ENCODE measurements around the gene MMP12.
"Not testable (repeated sequence)": the region's sequence is repeated elsewhere in the genome, so short reads cannot be mapped to it uniquely, and the experiment has no call there.

The MMP12 gene

DNA sequence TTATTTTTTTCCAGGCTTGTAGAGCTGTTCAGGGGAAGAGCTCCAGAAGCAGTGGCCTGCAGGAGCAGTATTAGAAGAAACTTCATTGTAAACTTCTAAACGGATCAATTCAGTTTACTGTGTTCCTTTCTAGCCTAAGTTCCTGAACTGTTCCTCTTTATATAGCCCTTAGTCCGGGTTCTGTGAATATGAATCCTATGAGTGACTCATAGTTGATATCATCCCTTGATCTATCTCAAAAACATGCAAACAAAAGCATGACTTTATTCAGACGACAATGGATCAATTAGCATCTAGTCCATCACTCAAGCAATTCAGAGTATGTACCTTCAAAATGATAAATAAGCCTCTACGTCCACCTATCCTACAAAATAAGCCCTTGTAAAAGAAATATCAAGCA is at the start of gene MMP12:
MMP12 (minus strand) TSS at position 131 of the 400 bp plus-strand sequence; CDS start at position 86, 45 bp downstream.
- no peak for DNase-seq (ENCODE audit: low spot score)

- DNase-seq (ENCODE audit: low spot score): no peak
Measured at GRCh38 chr11:102921587-102922220, 46.9 kb upstream of the MMP12 start.

DNA sequence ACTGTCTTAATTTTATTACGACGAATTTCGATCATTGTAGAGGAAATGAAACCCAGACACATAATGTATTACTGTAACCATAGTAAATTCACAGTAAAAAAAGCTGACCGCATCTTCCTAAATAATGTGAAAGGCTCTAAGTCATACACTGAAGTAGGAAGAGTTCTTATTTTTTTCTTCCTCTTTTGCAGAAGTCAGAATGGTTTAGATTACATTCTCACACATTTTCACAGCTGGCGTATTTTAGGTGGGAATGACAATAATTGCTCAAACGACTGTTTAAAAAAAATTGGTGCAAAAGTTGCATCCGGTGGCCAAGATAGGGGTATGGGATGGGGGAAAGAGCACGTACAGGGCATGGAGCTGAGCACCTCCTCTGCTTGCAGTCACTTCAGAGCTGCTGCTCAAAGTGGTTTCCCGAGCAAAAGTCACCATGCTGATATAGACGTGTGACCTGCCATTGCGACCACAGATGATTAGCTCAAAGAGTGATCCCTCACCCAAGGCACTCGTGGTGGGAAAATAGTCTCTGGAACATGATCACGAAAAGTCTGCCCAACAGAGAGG is 45.4 kb upstream of the MMP12 start:
- DNase-seq (ENCODE audit: low spot score): no peak

DNA sequence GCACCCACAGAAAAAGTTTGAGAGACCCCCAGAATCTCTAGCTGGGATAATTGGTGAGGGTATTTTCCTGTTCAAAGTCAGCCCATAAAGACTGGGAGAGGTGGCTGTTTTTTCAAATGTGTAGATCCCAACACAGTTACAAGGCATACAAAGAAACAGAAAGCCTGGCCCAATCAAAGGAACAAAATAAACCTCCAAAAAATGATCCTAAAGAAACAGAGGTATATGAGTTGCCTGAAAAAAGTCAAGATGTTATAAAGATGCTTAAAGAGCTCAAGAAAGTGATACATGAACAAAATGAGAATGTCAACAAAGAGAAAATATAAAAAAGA is 40.2 kb upstream of the MMP12 start:
- DNase-seq (ENCODE audit: low spot score): no peak

GRCh38 chr11:102914238-102915043 is 39.7 kb upstream of the MMP12 start:
- peak; percentile 50 for DNase-seq (ENCODE audit: low spot score)

DNA sequence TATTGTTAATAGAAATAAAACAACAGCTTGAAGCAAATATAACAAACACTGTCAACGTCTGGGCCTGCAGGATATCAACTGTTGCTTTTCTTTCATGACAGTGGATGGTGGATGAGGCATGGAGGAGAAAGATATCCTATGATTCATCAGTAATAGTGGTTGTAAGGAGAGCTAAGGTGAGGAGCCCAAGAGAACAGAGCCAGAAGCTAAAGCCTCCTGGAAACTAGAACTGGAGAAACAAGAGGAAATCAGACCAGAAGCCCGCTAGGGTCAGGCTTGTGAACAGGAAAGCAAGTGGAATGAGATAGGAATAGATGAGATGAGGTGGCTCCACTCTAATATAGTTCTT is 37.7 kb upstream of the MMP12 start:
- no peak for DNase-seq (ENCODE audit: low spot score)

- DNase-seq (ENCODE audit: low spot score): no peak
Measured at GRCh38 chr11:102911758-102912481, 37.1 kb upstream of the MMP12 start.

DNA sequence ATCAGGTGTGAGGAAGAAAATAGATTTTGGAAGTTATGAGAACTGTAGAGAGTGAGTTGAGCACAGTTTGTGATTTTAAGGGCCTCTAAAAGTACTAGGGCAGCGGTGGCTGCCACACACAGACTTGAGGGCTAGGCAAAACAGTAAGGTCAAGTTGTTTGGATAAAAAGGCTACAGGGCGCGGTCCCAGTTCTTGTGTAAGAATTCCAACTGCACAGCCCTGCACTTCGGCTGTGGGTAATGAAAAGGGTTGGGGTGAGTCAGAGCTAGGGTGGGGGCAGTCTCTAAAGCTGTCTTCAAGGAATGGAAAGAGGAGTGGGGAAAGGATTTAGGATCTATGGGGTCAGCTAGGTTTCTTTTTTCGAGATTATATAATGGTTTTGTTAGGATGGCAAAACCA is 31.1 kb upstream of the MMP12 start:
- DNase-seq (ENCODE audit: low spot score): not testable (repeated sequence)

- DNase-seq (ENCODE audit: low spot score): not testable (repeated sequence)
Measured at GRCh38 chr11:102903895-102904294, 29.1 kb upstream of the MMP12 start.

- no peak for DNase-seq (ENCODE audit: low spot score)
Measured at GRCh38 chr11:102900346-102900745, 25.6 kb upstream of the MMP12 start.

DNA sequence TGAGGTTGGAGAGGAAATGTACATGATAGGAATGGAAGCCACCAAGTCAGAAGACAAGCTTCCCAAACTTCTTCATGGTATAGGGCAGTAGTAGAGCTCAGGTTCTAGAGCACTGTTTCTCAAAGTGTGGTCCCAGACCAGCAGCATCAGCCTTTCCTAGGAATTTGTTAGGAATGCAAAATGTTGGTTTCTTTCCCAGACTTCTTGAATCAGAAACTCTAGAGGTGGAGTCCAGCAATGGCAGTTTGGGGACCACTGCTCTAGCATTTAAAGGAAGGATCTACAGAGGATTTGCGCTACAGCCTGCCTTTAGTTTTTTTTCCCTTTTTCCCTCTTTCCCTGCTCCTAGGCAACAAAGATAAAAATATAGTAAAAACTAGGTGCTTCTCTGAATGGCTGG is 17.0 kb upstream of the MMP12 start:
- DNase-seq (ENCODE audit: low spot score): no peak

GRCh38 chr11:102886999-102887398 is 12.2 kb upstream of the MMP12 start:
- DNase-seq (ENCODE audit: low spot score): no peak

GRCh38 chr11:102883141-102883540 is 8.4 kb upstream of the MMP12 start:
- DNase-seq (ENCODE audit: low spot score): no peak

DNA sequence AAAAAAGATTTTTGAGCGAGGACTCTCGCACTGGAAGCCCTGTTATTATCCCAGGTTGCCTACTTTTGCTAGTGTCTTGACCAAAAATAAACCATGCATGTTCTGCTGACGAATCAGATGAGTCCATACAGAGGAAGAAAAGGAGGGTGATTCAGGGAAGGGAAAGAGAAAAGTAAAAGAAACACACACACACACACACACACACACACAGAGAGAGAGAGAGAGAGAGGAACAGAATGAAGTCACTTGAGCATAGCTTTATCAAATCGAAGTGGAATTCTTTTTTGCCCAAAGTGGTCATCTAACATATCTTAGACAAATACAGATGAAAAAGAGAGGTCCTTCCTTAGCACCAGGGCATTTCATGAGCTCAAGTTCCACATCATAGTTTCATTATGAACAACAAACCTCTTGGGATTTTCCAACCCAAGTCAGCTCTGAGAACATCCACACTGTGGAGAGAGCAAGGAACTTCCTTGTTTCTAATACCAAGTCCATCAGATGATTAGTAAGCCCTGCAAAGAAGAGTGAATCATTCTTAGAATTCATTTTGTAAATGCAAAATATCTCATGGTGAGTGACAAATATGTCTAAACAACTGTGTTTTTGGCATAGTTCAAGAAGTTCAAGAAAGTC is 7.7 kb upstream of the MMP12 start:
- DNase-seq (ENCODE audit: low spot score): peak; percentile 18

- DNase-seq (ENCODE audit: low spot score): no peak
Measured at GRCh38 chr11:102879801-102880200, 5.0 kb upstream of the MMP12 start.

DNA sequence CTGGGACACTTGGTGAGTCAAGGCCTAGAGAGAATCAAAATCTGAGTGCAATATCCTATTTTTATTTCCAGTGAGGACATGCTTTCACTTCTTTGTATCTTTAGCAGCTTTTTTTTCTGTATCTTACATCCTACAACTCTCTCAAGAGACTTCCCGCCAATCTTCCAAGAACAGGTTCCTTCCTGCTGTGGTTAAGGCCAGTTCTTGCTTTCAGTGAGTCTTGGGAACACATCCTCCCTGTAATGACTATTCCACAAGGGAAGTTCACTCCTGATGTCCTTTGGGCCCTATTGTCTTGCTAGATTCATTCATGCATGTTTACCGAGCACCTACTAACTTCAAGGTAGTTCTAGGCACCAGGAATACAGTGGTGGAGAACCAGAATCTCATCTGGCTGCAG is 3.8 kb upstream of the MMP12 start:
- no peak for DNase-seq (ENCODE audit: low spot score)

GRCh38 chr11:102869354-102869964 is 5.3 kb downstream of the MMP12 start:
- DNase-seq (ENCODE audit: low spot score): not testable (repeated sequence)

DNA sequence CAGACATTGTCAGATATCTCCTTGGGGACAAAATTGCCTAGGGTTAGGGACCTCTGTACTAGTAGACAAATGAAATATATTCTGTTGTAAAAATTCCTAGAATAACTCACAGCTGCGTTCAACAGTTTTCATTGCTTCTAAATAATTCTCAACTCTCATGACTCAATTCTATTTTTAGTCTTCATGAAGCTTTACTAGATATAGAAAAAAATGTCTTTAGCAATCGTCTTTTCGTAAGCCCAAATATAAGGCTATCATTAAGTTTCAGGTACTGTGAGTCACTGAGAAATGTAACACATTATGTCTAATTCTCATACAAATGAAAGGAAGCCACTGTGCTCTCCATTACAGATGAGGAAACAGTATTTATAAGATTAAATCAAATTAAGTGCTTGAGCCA is 6.4 kb downstream of the MMP12 start:
- DNase-seq (ENCODE audit: low spot score): no peak

DNA sequence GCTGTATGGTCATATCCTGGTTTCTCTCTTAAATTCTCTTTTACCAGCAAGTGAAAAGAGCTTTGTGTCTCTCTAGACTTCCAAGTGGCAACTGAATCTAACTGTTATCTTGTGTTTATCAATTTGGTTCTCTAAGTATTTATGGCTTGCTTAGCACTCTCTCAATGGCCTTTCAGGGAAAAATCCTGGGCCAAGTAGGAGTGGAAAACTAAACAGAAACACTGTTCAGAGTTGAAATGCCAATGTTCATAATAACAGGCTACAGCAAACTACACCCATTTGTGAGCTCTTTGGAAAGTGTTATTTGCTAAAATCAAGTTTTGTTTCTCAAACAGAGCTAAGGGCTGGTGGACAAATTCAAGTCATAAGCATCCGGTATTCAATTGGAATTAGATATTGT is 10.1 kb downstream of the MMP12 start:
- no peak for DNase-seq (ENCODE audit: low spot score)

DNA sequence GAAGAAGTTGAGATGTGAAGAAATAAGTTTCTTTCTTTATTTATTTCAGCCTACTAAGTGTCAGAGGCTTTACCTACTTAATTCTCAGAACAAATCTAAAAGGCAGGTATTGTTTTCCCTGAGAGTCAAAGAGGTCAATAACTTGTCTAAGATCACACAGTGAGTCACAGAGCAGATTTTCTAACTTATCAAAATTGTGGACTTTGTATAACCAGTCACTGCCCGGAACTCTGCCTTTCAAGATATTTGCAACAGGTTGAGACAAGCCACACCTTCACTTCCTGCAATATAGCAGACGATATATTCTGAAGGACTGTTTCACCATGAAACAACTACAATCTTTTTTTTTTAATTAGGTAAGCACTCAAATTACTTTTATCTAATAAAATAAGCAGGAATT is 20.8 kb downstream of the MMP12 start:
- DNase-seq (ENCODE audit: low spot score): no peak

DNA sequence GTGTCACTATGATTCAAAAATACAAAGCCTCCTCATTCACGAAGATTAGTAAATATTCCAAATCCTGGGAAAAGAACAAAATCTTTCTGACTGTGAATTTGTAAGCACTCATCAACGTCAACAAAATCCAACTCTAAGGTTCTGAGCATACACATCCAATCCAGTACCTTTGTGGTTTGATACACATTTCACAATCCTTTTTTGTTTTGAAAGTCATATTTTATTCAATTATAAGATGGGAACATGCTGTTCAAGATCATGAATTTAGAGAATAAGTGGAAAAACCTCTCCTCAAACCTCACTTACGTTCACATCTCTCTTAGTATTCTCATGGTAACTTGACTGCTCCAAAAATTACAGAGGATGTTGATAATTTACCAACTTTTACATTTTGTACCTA is 21.7 kb downstream of the MMP12 start:
- DNase-seq (ENCODE audit: low spot score): no peak
